Transverse colon (tissue), 4 donors: Measurements from ENCODE around the gene CCR5AS.

Experiments used
- CTCF ChIP-seq, 5 experiments: fragments of 200-600 bp in 3 of 5; fragments of 450-650 bp in 2 of 5; sonication (generic) in 3 of 5; IDR thresholded peaks; 1 replicate in 2 of 5; 2 replicates in 3 of 5; pipeline ENCODE4 v1.5.1; 2016 to 2017; ENCODE audit warnings: antibody characterized with exemption in 5 of 5, inconsistent platforms in 3 of 5, mild to moderate bottlenecking in 2 of 5, moderate library complexity in 1 of 5
- EP300 ChIP-seq: sonication (generic); formaldehyde crosslinking; IDR thresholded peaks from one replicate; pipeline ENCODE4 v1.6.1; 2017; ENCODE audit warnings: antibody characterized with exemption, low read depth
- POLR2AphosphoS5 ChIP-seq, 3 donors: sonication (generic); formaldehyde crosslinking; IDR thresholded peaks; one replicate each; pipeline ENCODE4 v1.6.1; 2016; ENCODE audit warnings: antibody characterized with exemption in 3 of 3

- TF ChIP-seq POLR2AphosphoS5 (IDR thresholded peaks at IDR 0.05) (no peak), CTCF (IDR thresholded peaks at IDR 0.05) (no peak), EP300 (no peak)
Observed at GRCh38 chr3:46389306-46389705, 17.6 kb downstream of the CCR5AS start.
